ENCODE data around the gene SPEG. TPM values are rescaled to one million over a fixed set of nuclear protein-coding genes. Genes with fewer than 3 reads are reported as not detected.

Gene SPEG
- total and polyA plus RNA-seq, 2 of the 8 experiments (the other 6 are each of a cell fraction or from before 2014, with no cell fraction given): 19.9 to 32.0 TPM

- no peak for TF ChIP-seq CHD7 (IDR thresholded peaks at IDR 0.05; ENCODE audit: insufficient replicate concordance, low read length)
- no peak for TF ChIP-seq HDAC2 (IDR thresholded peaks at IDR 0.05; ENCODE audit: borderline replicate concordance in 1 of 2, low read depth in 2 of 2, low read length in 2 of 2)
- TF ChIP-seq RBBP5 (IDR thresholded peaks at IDR 0.05; ENCODE audit: borderline replicate concordance, low read depth, low read length): no peak
- TF ChIP-seq BRCA1 (IDR thresholded peaks at IDR 0.05; ENCODE audit: low read depth, low read length): no peak
- TF ChIP-seq TAF7 (optimal IDR thresholded peaks at IDR 0.05; ENCODE audit: borderline replicate concordance, low read depth, low read length): no peak
- no peak for TF ChIP-seq RXRA (IDR thresholded peaks at IDR 0.05; ENCODE audit: insufficient read depth, low read depth, low read length)
- no peak for TF ChIP-seq GTF2F1 (IDR thresholded peaks at IDR 0.05; ENCODE audit: borderline replicate concordance, low read depth, low read length)
- TF ChIP-seq CHD1 (IDR thresholded peaks at IDR 0.05; ENCODE audit: low read depth, low read length): no peak
- no peak for TF ChIP-seq FOSL1 (IDR thresholded peaks at IDR 0.05; ENCODE audit: insufficient read depth, low read depth, low read length)
- no peak for TF ChIP-seq SUZ12 (IDR thresholded peaks at IDR 0.05; ENCODE audit: low read length)
Observed at GRCh38 chr2:219536967-219537366, 102.3 kb downstream of the SPEG start (continued).
